SK-N-MC (cell line): ENCODE data around the gene CFTR.

Experiments used
- EZH2 ChIP-seq: fragments of 200-600 bp; sonication (generic); IDR thresholded peaks from one replicate; pipeline ENCODE4 v1.6.1; 2017; ENCODE audit warnings: antibody characterized with exemption
- POLR2AphosphoS5 ChIP-seq: IDR thresholded peaks from 2 replicates; pipeline ENCODE4 v1.6.1; 2012; ENCODE audit warnings: mild to moderate bottlenecking, low read depth, low read length, borderline replicate concordance

GRCh38 chr7:117637937-117638336 is 158.1 kb downstream of the CFTR start:
- TF ChIP-seq EZH2 (no peak), POLR2AphosphoS5 (no peak)
